HepG2 (cell line): ENCODE measurements around the gene RTKN2. TPM values are rescaled to one million over a fixed set of nuclear protein-coding genes. Genes with fewer than 3 reads are reported as not detected.
A peak's percentile ranks its signal among the peaks of the same experiment; 100 is the strongest.

ENCODE experiments used
- ATAC-seq: fragments of 200-7000 bp; cut with Tn5 transposase; 3 replicates; pipeline ENCODE4 v1.9.1; 2020; ENCODE audit warnings: mild to moderate bottlenecking, moderate library complexity
- BruUV-seq: library from RNA; stranded (reverse); fragments of 400-500 nt; replicated peaks from 2 replicates; lab custom pipeline; 2021; lab: Mats Ljungman, UMichigan
- CTCF ChIA-PET: fragments of 300-600 bp; formaldehyde crosslinking; extraction: SDS; loops from one replicate; lab custom pipeline; 2021; ENCODE audit warnings: low total read pairs, inconsistent platforms, low intra/inter-chr PET ratio; lab: Yijun Ruan, JAX
- POLR2A ChIA-PET: fragments of 350-600 bp; sonication (Branson Sonifier 250); formaldehyde crosslinking; loops from one replicate; lab custom pipeline; 2020; ENCODE audit warnings: antibody characterized with exemption, inconsistent platforms; lab: Yijun Ruan, JAX
- DNase-seq: peaks from one replicate; pipeline ENCODE4 v3.0.0-alpha.2; 2015; ENCODE audit warnings: low spot score
- FAIRE-seq: peaks from 3 replicates; lab custom pipeline; 2011; peaks lifted over from hg19 to GRCh38; lab: Jason Lieb, UNC
- H2AFZ ChIP-seq: one replicate; pipeline ENCODE4 v1.6.1; 2011; ENCODE audit warnings: low read length, inconsistent platforms
- H3K27ac ChIP-seq: fragments of 300-600 bp; 3 replicates; pipeline ENCODE4 v1.8.0; 2011; ENCODE audit warnings: mixed run types, mild to moderate bottlenecking, mixed read lengths, low read length, inconsistent platforms; ENCODE audit not compliant: insufficient read depth; ENCODE audit errors: extremely low read length
- H3K27me3 ChIP-seq, 2 experiments: fragments of 200-600 bp in 1 of 2; 2 replicates in 1 of 2; 3 replicates in 1 of 2; pipeline versions ENCODE4 v1.6.0 to v1.8.0; 2011; ENCODE audit warnings: low read length in 2 of 2, mild to moderate bottlenecking in 2 of 2, moderate library complexity in 2 of 2, inconsistent platforms in 1 of 2; ENCODE audit not compliant: insufficient read depth in 2 of 2, control insufficient read depth in 1 of 2
- H3K36me3 ChIP-seq, 2 experiments: fragments of 200-600 bp in 1 of 2; replicated peaks in 1 of 2; 2 replicates in 1 of 2; 3 replicates in 1 of 2; pipeline versions ENCODE4 v1.5.1 to v1.8.0; 2011; ENCODE audit warnings: low read length in 2 of 2, inconsistent platforms in 1 of 2; ENCODE audit not compliant: insufficient read depth in 2 of 2, control insufficient read depth in 1 of 2
- H3K4me1 ChIP-seq: 2 replicates; pipeline ENCODE4 v1.5.1; 2012; ENCODE audit warnings: low read length, inconsistent platforms; ENCODE audit not compliant: insufficient read depth
- H3K4me2 ChIP-seq: 2 replicates; pipeline ENCODE4 v1.6.0; 2011; ENCODE audit warnings: low read depth, low read length, inconsistent platforms
- H3K4me3 ChIP-seq, 3 experiments: fragments of 200-600 bp in 1 of 3; sonication (generic), shearing (Covaris generic) in 1 of 3; replicated peaks in 1 of 3; 2 replicates each; pipeline ENCODE4 v1.5.1; 2011 to 2016; ENCODE audit warnings: low read length in 3 of 3, inconsistent platforms in 2 of 3, low read depth in 2 of 3, mild to moderate bottlenecking in 2 of 3, control low read depth in 1 of 3, mixed read lengths in 1 of 3; ENCODE audit not compliant: insufficient read depth in 1 of 3
- H3K79me2 ChIP-seq: one replicate; pipeline ENCODE4 v1.6.1; 2011; ENCODE audit warnings: low read length, inconsistent platforms; ENCODE audit not compliant: insufficient read depth
- H3K9ac ChIP-seq: 2 replicates; pipeline ENCODE4 v1.6.0; 2011; ENCODE audit warnings: mild to moderate bottlenecking, low read depth, low read length, inconsistent platforms; ENCODE audit not compliant: insufficient read depth
- H3K9me3 ChIP-seq: 2 replicates; pipeline ENCODE4 v1.5.1; 2012; ENCODE audit warnings: mild to moderate bottlenecking, low read length
- H4K20me1 ChIP-seq: 2 replicates; pipeline ENCODE4 v1.6.0; 2011; ENCODE audit warnings: inconsistent platforms, mild to moderate bottlenecking, low read length, moderate library complexity; ENCODE audit not compliant: insufficient read depth
- FOXA3 ChIP-seq: IDR thresholded peaks from 2 replicates; pipeline ENCODE4 v1.6.1; 2016; ENCODE audit warnings: missing genetic modification reagents, missing compliant biosample characterization
- JARID2 ChIP-seq: sonication (generic); formaldehyde crosslinking; IDR thresholded peaks from 2 replicates; pipeline ENCODE4 v1.8.1; 2023; ENCODE audit warnings: missing genetic modification reagents, inconsistent platforms; ENCODE audit not compliant: insufficient replicate concordance
- TSC22D2 ChIP-seq: sonication (generic); formaldehyde crosslinking; IDR thresholded peaks from 2 replicates; pipeline ENCODE4 v1.5.1; 2020; ENCODE audit warnings: missing genetic modification reagents, mild to moderate bottlenecking, borderline replicate concordance
- ZFP36L1 ChIP-seq: sonication (generic); formaldehyde crosslinking; IDR thresholded peaks from 2 replicates; pipeline ENCODE4 v1.8.0; 2022; ENCODE audit warnings: mild to moderate bottlenecking, missing genetic modification reagents, moderate library complexity
- ZNF263 ChIP-seq: sonication (generic); formaldehyde crosslinking; IDR thresholded peaks from 2 replicates; pipeline ENCODE4 v1.4.0; 2020; ENCODE audit warnings: missing genetic modification reagents
- ZNF274 ChIP-seq: sonication (generic); formaldehyde crosslinking; IDR thresholded peaks from 2 replicates; pipeline ENCODE4 v1.5.1; 2020; ENCODE audit warnings: mild to moderate bottlenecking, missing genetic modification reagents
- ZNF451 ChIP-seq: sonication (generic); formaldehyde crosslinking; IDR thresholded peaks from 2 replicates; pipeline ENCODE4 v1.5.0; 2020; ENCODE audit warnings: mild to moderate bottlenecking, missing genetic modification reagents
- ZNF674 ChIP-seq: sonication (generic); formaldehyde crosslinking; IDR thresholded peaks from 2 replicates; pipeline ENCODE4 v1.5.0; 2020; ENCODE audit warnings: low read depth, mild to moderate bottlenecking, missing genetic modification reagents
- ZNF749 ChIP-seq: sonication (generic); formaldehyde crosslinking; IDR thresholded peaks from 2 replicates; pipeline ENCODE4 v1.8.0; 2022; ENCODE audit warnings: mild to moderate bottlenecking, missing genetic modification reagents, moderate library complexity, borderline replicate concordance
- WGBS: methylation state at CpG from one replicate; pipeline ENCODE4 v1.1.6; 2017; ENCODE audit warnings: low lambda C conversion rate; 5-methylcytosine and 5-hydroxymethylcytosine counted together
- in situ Hi-C: cut with HindIII; loops from 2 replicates; pipeline ENCODE4 v1.10.0; 2017; ENCODE audit warnings: low pct_unique_long_range_greater_than_20kb; ENCODE audit not compliant: extremely low pct_ligation_motif_present
- intact Hi-C: fragments of 100-400 bp; cut with micrococcal nuclease; formaldehyde crosslinking; loops from one replicate; pipeline ENCODE4 v1.10.0; 2022; ENCODE audit not compliant: unreplicated experiment
- polyA plus RNA-seq, 8 experiments: library from polyadenylated mRNA; depleted of rRNA in 3 of 8; stranded (reverse) in 7 of 8; unstranded in 1 of 8; fragments of >200 nt; fragmentation: Illumina TruSeq in 4 of 8; extraction: Trizol in 4 of 8; gene quantifications; 2 replicates each; pipeline versions ENCODE4 v1.2.1 to v1.2.3, GENCODE V29; 2011 to 2016; ENCODE audit warnings: low read depth in 4 of 8, missing spikeins in 1 of 8, mixed read lengths in 1 of 8; ENCODE audit not compliant: insufficient read depth in 1 of 8
- total RNA-seq, 5 experiments: library from RNA; depleted of rRNA; stranded (reverse); fragments of >200 nt; fragmentation: Illumina TruSeq; extraction: Trizol; gene quantifications; 2 replicates each; pipeline ENCODE4 v1.2.3, GENCODE V29; 2016; ENCODE audit warnings: low read depth in 1 of 5
- TF ChIP-seq, protein P1 (sequence below): sonication (generic); formaldehyde crosslinking; IDR thresholded peaks from 2 replicates; pipeline ENCODE4 v1.8.0; 2022; ENCODE audit warnings: mild to moderate bottlenecking, missing genetic modification reagents
- TF ChIP-seq, protein P2 (sequence below): sonication (generic); formaldehyde crosslinking; IDR thresholded peaks from 2 replicates; pipeline ENCODE4 v1.4.0; 2020; ENCODE audit warnings: missing genetic modification reagents
- TF ChIP-seq, protein P3 (sequence below): fragments of 450-650 bp; IDR thresholded peaks from 2 replicates; pipeline ENCODE4 v1.6.1; 2016

Gene RTKN2
- total and polyA plus RNA-seq, 2 of the 13 experiments (the other 11 are each of a cell fraction or from before 2014, with no cell fraction given), result 2.2 to 7.0 TPM

DNA sequence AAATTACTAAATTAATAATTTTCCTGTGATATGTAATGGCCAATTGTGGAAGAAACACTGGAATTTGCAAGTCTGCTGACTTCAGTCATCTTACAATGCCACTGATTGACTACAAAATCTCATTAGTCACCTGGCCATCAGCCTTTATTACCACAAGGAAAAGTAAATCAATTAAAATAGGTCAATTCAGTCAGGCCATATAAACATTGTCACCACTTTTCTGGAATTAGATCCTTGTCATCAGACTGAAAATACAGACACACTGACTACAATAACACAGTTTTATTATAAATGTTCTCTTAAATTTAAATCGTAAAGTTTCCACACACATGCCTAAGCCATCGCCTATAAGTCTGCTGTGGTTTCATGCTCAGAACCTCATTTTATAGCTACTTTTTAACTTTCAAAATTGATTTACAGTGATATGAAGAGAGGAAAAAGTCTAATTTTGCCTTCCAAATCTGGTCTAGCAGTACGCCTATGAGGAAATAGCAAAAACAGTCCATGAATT lies 54.2 kb downstream of the RTKN2 start (continued):
- TF ChIP-seq, protein P1, sequence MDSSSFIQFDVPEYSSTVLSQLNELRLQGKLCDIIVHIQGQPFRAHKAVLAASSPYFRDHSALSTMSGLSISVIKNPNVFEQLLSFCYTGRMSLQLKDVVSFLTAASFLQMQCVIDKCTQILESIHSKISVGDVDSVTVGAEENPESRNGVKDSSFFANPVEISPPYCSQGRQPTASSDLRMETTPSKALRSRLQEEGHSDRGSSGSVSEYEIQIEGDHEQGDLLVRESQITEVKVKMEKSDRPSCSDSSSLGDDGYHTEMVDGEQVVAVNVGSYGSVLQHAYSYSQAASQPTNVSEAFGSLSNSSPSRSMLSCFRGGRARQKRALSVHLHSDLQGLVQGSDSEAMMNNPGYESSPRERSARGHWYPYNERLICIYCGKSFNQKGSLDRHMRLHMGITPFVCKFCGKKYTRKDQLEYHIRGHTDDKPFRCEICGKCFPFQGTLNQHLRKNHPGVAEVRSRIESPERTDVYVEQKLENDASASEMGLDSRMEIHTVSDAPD (CRISPR knock-in tag), result no peak
- TF ChIP-seq FOXA3 (CRISPR knock-in tag), result no peak
- TF ChIP-seq ZNF749 (CRISPR knock-in tag), result no peak
- TF ChIP-seq JARID2, result no peak
- TF ChIP-seq ZNF263 (CRISPR knock-in tag), result no peak
- no peak for TF ChIP-seq ZFP36L1 (CRISPR knock-in tag)
- no peak for TF ChIP-seq ZNF451
- TF ChIP-seq TSC22D2 (CRISPR knock-in tag), result no peak
- no peak for TF ChIP-seq ZNF674 (CRISPR knock-in tag)
- TF ChIP-seq, protein P2, sequence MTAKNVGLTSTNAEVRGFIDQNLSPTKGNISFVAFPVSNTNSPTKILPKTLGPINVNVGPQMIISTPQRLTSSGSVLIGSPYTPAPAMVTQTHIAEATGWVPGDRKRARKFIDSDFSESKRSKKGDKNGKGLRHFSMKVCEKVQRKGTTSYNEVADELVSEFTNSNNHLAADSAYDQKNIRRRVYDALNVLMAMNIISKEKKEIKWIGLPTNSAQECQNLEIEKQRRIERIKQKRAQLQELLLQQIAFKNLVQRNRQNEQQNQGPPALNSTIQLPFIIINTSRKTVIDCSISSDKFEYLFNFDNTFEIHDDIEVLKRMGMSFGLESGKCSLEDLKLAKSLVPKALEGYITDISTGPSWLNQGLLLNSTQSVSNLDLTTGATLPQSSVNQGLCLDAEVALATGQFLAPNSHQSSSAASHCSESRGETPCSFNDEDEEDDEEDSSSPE (CRISPR knock-in tag), result no peak

DNA sequence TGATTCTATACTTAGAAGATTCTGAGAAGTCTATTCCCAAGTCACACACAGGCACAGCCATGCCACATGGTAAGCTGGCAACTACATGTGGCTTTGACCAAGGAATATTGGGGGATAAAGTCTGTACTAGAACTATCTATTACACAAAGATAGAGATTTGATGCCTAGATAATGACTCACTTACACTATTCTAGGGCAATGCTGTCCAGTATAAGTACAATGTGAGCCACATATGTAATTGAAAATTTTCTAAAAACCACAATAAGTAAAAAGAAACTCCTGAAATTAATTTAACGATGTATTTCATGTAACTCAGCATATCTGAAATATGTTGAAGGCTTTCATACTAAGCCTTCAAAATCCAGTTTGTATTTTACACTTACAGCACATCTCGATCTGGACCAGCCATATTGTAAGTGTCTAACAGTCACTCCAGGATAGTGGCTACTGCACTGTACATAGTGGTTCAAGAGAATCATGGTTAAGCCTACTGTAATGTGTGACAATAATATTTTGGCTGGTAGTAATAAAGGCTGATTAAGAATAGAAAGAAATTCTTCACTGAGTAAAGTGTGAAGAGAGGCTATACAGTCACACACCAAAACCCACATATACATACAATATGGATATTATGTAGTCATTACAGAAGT lies 62.8 kb downstream of the RTKN2 start:
- Histone ChIP-seq H3K4me2 (no peak overlapping the region), H3K9ac (no peak overlapping the region), H3K4me1 (no peaks in the 10 kb centered on the region), H4K20me1 (no peaks in the 10 kb centered on the region), H3K4me3 (no peak overlapping the region), H2AFZ (no peak overlapping the region), H3K36me3 (0 out of 5 replicates have a peak, but pooled peaks cover 0 to 4% of the 10 kb centered on the region in 2 experiments), H3K27ac (no peak overlapping the region), H3K79me2 (no peaks in the 10 kb centered on the region), H3K27me3 (no peaks in the 10 kb centered on the region), H3K9me3 (no peaks in the 10 kb centered on the region)
- ChIA-PET CTCF (no interaction called here), POLR2A (no interaction called here)
- intact Hi-C loops (no loop called here), in situ Hi-C loops (no loop called here)
- ATAC-seq (no peak), DNase-seq (no peak), FAIRE-seq (no peak)
- WGBS, result 95% methylated on average over 2 of the region's 2 CpGs
- TF ChIP-seq ZNF274 (CRISPR knock-in tag), result no peak
- TF ChIP-seq, protein P3, sequence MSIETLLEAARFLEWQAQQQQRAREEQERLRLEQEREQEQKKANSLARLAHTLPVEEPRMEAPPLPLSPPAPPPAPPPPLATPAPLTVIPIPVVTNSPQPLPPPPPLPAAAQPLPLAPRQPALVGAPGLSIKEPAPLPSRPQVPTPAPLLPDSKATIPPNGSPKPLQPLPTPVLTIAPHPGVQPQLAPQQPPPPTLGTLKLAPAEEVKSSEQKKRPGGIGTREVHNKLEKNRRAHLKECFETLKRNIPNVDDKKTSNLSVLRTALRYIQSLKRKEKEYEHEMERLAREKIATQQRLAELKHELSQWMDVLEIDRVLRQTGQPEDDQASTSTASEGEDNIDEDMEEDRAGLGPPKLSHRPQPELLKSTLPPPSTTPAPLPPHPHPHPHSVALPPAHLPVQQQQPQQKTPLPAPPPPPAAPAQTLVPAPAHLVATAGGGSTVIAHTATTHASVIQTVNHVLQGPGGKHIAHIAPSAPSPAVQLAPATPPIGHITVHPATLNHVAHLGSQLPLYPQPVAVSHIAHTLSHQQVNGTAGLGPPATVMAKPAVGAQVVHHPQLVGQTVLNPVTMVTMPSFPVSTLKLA, result peak; percentile 80
- no TSS peak for BruUV-seq
